KBM-7 (cell line): ENCODE results near the gene STAP2.
A peak's percentile ranks its signal among the peaks of the same experiment; 100 is the strongest.

ENCODE experiments used
- DNase-seq: peaks from one replicate; pipeline ENCODE4 v3.0.0-alpha.2; 2015
- in situ Hi-C: fragments of 300-500 bp; cut with MboI; formaldehyde crosslinking; loops from 2 replicates; pipeline ENCODE4 v1.14.3; 2020; ENCODE audit warnings: low sequenced_read_pairs, low pct_unique_long_range_greater_than_20kb, mixed read lengths

The STAP2 gene, protein sequence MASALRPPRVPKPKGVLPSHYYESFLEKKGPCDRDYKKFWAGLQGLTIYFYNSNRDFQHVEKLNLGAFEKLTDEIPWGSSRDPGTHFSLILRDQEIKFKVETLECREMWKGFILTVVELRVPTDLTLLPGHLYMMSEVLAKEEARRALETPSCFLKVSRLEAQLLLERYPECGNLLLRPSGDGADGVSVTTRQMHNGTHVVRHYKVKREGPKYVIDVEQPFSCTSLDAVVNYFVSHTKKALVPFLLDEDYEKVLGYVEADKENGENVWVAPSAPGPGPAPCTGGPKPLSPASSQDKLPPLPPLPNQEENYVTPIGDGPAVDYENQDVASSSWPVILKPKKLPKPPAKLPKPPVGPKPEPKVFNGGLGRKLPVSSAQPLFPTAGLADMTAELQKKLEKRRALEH

DNA sequence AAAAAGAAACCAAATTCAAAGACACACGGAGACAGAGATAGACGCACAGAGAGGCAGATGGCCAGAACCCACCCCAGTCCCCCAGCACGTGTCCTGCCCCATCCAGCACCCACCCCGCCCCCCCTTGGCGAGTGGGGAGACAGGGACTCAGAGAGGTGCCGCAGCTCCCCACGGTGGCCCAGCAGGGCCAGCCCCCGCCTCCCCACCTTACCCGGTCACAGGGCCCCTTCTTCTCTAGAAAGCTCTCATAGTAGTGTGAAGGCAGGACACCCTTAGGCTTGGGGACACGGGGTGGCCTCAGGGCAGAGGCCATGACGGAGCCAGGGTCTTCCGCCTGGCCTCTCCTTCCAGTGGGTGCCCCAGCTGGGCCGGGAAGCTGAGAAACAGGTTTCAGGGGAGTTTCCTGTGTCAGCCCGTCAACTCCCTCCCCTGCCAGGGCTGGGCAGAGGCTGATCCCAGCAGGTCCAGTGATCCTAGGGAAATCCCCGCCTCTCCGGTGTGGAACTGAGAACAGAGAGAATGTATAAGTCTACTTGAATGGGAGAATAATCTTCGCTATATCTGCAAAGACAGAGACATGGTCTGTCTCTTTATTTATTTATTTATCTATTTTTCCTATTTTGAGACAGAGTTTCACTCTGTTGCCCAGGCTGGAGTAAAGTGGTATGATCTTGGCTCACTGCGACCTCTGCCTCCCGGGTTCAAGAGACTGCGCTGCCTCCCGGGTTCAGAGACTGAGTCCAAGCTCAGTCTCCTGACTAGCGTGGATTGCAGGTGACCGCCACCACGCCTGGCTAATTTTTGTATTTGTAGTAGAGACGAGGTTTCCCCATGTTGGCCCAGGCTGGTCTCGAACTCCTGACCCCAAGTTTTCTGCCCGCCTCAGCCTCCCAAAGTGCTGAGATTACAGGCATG is at the start of gene STAP2:
TSS of gene STAP2 (minus strand) at position 387 of the 915 bp plus-strand sequence. CDS start at position 313, 74 bp downstream.
- in situ Hi-C loops: no loop called here
- no peak for DNase-seq

DNA sequence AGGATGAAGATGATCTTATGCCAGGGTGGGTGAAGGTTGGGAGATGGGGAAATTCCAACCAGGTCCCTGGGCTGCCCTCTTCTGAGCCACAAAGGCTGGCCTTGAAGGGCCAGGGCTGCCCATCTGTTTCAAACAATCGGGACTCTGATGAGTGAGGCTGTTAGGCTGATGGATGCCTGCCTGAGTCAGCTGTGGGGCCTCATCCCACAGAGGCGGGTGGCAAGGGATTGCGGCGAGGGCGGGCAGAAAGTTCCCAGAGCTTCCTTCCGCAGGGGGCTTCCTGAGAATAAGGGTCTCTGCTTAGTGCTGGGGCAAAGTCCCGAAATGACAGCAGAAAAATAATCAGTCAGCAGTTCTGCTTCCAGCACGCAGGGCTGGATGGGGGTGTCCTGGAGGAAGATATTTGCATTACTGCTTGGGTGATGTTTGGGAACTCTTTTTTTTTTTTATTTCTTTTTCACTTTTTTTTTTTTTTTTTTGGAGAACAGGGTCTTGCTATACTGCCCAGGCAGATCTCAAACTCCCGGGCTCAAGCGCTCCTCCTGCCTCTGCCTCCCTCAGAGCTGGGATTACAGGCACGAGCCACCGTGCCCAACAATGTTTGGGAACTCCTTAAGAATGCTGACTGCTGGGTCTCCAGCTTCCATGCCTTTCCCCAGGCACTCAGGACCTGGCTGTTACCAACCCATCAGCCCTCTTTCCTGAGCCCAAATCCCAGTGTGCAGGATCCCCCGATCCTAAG is 47.6 kb upstream of the STAP2 start:
- in situ Hi-C loops: no loop called here
- DNase-seq: no peak

DNA sequence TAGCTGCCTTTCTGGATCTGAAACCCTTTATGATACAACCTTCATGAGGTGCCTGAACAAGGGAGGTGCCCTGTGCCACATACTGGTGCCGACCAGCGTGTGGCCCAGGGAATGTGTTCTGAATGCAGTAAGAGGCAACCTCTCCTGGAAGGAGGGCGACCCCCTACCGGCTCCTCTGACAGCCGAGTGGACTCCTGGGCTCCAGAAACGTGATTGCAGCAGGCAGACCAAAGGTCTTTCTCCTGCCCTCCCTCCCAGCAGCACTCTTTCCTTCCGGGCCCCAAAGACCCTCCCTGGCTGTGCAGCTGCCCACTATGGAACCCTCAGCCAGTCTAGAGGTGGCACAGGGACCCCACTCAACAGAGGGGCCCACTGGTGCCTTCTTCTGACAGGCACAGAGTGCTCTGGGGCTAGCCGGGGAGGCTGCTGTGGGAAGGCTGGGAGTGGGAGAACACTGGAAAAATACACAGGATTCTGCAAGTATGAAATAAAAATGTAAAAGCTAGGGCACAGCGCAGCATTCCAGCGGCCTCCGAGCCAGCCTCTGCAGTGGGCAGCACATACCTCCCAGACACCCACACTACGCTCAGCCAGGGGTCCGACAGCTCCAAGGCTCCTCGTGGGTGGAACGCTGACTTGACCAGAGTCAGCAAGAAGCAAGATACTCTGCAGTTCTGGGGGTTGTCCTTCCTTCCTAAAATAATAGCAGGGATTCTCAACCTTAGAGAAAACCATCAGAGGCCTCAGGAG is 46.8 kb upstream of the STAP2 start:
- in situ Hi-C loops: no loop called here
- no peak for DNase-seq

DNA sequence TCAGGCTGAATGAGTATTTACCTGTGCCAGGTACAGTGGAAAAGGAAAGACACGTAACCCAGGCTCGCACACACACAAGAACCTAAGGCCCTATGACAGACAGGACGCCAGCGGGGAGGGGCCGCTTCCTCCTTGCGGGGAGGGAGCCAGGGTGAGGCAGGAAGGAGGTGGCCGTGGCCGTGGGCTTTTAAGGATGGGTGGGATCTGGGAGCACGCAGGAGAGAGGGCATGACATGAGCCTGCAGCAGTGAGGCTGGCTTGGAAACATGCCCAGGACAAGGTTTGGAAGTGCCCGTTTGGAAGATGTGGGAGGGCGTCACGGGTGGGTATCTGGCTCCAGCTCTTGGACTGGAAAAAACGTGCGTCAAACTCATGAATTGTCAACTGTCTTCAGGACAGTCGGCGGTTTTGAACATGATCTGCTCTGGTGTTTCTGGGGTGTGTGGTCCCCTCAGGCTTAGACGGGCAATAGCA is 41.7 kb upstream of the STAP2 start:
- in situ Hi-C loops: no loop called here
- DNase-seq: no peak

DNA sequence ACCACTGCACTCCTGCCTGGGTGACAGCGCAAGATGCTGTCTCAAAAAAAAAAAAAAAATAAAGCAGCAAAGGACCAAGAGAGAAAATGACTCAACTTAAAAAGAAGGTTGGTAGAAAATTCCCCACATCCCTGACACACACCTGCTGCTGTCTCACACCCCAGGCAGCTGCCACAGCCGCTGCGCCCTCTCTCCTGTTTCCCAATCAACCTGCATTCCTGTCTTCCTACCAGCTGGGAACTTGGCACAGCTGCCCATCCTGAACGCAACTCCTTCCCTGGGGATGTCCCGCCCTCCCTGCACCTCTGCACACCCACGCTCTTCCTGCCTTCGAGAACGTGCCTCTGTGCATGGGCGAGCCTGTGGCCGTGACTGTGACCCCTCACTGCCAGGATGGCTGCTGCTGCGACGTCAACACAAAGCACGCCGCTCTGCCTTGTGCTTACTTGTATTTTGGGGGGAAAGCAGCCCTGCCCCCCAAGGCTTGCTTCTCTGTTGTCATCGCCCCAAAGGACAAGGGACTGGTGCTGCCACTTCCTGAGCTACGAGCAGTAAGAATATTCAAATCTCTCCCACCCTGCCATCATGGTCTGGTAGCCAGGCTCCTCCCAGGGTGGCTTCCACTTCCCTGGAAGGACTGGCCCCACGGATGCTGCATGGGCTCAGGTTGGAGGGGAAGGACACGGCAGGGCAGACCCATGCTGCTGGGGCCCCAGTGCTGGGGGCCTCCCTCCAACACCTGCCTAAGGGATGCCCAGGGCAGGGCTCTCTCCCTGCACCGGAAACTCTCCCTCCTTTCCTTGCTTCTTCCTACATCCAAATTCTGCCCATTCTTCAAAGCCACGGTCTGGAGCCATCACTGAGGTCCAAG is 41.0 kb upstream of the STAP2 start:
- no peak for DNase-seq
- in situ Hi-C loops: no loop called here

DNA sequence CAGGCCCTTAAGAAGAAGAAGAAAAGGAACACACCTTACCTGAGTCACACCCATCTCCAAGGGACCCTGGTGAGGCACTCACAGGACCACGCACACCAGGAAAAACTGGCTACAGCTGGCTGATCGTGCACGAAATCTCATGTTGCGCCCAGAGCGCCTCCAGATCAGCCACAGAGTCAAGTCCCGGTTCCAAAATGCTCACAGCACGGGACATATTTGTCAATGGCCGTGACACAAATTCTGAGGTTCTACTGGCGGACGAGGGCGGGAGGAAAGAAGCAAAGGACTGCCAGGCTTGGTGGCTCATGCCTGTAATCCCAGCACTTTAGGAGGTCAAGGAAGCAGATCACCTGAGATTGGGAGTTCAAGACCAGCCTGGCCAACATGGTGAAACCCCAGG is 40.3 kb upstream of the STAP2 start:
- no peak for DNase-seq
- in situ Hi-C loops: no loop called here

DNA sequence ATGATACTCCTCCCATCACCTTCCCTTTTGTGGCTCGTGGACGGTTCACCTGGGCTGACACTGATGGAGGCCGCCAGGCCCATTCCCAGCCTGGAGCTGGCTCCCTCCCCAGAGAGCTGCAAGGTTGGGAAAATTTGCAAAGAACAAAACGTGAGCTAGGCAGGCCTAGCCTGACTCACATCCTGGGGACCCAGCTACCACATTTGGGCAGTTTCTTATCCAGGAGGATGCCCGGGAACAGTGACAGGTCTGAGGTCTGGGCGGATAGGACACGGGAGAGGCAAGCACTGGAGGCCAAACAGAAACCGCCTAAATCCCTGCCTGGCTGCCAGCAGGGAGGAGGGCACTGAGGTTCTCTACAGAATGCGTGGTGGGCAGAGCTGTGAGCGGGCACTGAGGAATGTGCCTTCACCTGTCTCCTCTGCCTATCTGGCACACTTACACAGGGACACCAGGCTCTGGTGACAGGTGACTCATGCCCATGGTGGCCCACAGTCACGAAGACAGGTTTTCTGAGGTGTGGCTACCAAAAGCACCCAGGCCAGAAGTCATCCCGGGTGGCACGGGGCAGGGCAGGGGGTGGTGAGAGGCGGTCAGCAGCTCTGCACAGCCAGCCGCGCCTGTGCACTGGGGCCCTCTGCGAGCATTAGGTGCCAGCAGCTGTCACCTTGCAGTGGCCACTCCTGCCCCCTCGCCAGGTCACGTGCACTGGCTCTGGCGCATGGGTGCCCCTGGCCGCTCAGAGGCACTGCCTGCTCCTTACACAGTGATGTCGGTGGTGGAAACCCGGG is 38.6 kb upstream of the STAP2 start:
- in situ Hi-C loops: no loop called here
- no peak for DNase-seq

DNA sequence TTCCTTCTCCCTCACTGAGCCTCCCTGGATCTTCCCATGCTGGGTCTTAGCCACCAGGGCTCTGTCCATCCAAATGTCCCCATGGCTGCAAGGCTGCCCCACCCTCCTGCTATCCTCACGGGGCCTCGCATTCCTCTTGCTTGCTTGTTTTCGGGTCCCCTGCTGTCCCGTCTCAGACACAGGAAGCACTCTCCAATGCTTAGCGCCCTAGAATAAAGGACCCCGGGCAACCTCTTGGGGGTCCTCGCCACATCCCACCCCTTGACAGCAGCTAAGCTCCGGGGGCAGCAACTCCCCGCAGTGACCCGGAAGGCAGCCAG is 38.0 kb upstream of the STAP2 start:
- in situ Hi-C loops: no loop called here

DNA sequence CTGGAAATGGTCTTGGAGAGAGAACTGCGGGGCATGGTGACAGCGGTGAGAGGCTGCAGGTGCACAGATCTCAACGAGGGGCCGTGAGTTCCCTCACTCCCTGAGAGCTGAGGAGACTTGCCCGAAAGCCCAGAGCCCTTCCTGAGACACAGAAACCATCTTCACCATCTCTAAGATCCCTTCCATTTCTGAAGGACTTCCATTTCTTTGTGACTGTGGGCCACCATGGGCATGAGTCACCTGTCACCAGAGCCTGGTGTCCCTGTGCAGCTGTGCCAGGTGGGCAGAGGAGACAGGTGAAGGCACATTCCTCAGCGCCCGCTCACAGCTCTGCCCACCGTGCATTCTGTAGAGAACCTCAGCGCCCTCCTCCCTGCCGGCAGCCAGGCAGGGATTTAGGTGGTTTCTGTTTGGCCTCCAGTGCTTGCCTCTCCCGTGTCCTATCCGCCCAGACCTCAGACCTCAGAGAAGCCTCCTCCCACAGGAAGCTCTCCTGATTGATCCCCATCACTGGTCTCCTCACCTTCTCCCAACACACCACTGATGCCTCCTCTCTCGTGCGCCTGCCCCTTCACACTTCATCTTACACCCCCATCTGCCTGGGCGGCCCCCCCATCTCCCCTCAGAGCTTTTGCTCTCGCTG is 37.5 kb upstream of the STAP2 start:
- in situ Hi-C loops: no loop called here
- no peak for DNase-seq

More for the DNA sequence above, 38.0 kb upstream of the STAP2 start:
- no peak for DNase-seq

DNA sequence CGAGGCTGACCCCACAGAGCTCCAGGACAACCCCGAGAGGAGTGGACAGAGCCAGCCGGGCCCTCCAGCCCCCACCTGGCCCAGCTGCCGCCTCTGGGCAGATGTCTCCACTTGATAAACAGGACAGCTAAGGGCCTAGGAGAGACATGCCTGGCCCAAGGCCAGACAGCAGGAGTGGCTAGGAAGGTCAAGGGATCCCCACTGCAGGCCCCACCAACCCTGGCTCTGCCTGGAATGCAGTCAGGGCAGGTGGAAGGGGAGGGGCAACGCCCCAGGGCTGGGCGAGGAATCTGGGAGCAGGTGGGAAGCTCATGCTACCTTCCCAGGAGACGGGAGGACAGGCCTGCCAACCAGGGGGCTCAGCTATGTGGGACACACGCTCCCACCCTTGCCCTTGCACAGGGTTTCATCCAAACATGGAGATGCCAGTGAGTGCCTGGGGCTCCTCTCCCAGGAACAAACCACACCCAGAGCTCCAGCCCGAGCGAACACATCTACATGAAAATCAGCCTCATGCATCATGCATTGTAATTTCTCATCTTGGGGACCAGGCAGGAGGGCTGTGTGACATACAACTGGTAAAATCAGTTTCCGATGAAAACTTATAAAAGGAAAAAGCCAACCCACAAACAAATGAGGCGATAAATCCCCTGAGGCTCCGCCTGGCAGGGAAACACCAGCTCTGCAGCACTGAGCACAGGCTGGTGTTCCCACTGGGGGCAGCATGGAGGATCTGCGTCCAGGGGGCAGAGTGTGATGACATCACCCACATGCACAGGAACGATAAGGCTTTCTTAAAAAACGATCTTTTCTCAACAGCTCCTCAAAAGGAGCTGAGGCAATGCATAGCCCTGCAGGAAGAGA is 36.8 kb upstream of the STAP2 start:
- in situ Hi-C loops: no loop called here
- DNase-seq: peak; percentile 65

DNA sequence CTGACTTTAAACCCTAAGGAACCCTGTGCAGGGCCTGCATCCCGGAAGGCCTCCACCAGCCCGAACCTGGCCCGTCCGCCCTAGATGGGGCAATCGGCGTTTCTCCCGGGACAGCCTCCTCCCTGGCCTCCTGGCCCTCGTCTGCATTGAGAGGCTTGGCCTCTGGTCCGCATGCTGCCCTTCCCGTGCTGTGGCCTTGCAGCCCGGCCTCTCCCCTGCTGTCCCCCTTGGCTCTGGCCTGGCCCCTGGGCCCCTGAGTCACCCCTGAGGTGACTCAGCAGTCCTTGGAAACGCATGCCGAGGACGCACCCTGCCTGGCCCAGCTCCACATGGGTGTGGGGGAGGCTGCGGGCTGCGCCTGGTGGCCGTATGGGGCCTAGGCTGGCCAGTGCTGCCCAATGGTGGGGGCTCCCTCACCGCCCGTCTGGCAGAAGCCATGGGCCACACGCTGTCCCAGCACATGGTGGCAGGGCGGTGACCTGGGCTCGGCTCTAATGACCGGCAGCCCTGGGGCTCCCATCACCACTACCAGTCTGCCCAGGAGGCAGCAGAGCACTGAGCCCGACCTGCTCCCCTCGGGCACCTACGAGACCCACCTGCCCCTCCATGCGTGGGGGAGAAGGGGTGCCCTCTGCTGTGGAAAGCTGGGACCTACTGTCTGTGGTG is 36.0 kb upstream of the STAP2 start:
- peak; percentile 26 for DNase-seq

DNA sequence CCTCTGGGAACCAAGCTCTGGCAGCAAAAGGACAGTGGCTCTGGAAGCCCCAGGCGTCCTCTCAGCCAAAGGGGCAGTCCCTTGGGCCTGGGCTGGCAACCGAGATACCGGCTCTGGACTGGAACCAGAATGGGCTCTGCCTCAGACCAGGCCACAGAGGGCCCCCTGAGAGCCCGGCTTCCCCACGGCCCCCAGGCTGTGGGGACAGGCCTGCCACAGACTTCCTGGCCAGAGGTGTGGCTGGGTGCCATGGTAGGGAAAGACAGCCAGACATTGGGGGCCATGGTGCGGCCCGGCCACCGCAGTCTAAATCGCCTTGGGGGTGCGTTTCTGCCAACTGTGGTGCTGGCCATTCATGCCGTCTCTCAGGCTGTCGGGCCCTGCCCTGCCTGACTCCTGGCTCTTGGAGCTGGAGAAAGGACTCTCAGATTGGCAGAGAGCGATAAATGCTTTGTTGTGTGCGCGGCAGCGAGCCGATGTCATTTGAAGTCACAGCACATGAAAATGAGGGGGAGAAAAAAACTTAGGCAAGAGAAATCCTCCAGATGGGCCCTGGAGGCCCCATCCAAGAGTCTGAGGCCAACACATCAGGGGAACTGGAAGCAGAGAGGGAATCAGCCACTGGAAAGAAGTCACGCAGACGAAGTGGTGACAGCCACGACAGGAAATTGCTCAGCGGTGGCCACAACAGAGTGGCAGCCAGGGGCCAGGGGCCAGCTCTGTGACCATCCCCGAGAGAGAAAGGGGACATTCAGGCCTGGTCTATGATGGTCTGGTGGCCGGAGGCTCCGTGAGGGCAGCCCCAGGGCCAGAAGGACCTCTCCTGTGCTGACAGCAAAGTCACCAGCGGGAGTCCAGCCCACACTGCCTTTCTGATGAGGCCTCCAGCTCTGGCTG is 35.2 kb upstream of the STAP2 start:
- in situ Hi-C loops: no loop called here

More for the DNA sequence above, 36.0 kb upstream of the STAP2 start:
- in situ Hi-C loops: no loop called here

DNA sequence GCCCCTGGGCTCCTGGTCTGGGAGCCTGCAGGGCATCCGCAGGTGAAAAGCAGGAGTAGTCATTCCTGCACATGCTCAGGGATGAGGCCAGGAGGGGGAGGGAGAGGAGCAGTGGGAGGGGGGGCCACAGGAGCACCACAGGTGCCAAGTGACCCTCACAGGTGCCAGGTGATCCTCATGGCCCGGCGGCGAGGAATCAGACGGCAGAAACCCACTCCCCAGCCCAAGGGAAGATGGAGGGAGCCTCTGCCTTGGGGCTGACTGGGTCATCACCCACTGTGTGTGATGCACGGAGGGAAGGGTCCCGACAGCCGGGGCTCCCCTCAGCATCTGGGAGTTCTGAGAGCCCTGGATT is 34.4 kb upstream of the STAP2 start:
- no peak for DNase-seq
- in situ Hi-C loops: no loop called here

More for the DNA sequence above, 35.2 kb upstream of the STAP2 start:
- peak; percentile 48 for DNase-seq

DNA sequence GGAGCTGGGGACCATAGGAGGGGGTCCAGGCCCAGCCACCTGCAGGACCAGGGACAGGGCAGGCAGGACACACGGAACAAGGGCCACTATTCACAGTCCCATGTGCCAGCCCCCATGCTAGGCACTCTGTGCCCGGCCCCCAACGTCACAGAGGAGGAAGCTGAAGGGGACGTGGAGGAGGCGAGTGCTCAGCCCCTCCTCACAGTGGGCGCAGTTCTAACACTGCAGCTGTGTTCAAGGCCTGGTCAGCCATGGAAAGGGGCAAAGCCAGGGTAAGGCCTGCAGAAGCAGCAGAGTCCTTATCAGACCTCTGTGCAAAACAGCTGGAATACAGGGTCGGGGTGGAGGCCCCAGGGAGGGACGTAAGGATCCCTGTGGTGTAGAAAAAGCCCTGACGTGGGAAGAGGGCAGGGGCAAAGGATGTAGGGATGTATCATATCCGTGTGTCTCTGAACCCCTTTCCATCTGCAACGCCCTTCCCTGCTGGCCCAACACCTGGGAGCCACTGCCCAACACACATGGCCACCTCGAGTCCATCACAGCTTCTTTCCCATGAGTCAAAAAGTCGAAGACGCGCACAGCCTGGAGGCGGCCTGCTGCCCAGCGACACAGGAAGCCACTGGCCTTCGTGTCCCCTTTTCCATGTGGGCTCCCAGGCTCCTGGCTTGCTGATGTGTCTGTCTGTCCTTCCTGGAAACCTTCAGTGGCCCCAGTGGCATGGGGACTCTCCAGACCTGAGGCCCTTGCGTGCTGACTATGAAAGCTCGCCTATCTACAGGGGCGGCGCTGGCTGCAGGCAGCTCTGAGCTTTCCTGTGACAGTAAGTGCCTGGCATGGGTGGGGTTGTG is 33.8 kb upstream of the STAP2 start:
- in situ Hi-C loops: no loop called here
- DNase-seq: no peak
